ENCODE results near the gene CCDC171. TPM values are rescaled to one million over a fixed set of nuclear protein-coding genes. Genes with fewer than 3 reads are reported as not detected.
A peak's percentile ranks its signal among the peaks of the same experiment; 100 is the strongest.

The CCDC171 gene
- total RNA-seq, 1 donor from 2014 or later, result 2.9 TPM

GRCh38 chr9:15618540-15619331, 65.9 kb downstream of the CCDC171 start:
- no peak for DNase-seq
- TF ChIP-seq, protein P1, sequence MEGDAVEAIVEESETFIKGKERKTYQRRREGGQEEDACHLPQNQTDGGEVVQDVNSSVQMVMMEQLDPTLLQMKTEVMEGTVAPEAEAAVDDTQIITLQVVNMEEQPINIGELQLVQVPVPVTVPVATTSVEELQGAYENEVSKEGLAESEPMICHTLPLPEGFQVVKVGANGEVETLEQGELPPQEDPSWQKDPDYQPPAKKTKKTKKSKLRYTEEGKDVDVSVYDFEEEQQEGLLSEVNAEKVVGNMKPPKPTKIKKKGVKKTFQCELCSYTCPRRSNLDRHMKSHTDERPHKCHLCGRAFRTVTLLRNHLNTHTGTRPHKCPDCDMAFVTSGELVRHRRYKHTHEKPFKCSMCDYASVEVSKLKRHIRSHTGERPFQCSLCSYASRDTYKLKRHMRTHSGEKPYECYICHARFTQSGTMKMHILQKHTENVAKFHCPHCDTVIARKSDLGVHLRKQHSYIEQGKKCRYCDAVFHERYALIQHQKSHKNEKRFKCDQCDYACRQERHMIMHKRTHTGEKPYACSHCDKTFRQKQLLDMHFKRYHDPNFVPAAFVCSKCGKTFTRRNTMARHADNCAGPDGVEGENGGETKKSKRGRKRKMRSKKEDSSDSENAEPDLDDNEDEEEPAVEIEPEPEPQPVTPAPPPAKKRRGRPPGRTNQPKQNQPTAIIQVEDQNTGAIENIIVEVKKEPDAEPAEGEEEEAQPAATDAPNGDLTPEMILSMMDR (IDR thresholded peaks at IDR 0.05), result no peak
- intact Hi-C loops (cut with DNase I), result no loop called here

DNA sequence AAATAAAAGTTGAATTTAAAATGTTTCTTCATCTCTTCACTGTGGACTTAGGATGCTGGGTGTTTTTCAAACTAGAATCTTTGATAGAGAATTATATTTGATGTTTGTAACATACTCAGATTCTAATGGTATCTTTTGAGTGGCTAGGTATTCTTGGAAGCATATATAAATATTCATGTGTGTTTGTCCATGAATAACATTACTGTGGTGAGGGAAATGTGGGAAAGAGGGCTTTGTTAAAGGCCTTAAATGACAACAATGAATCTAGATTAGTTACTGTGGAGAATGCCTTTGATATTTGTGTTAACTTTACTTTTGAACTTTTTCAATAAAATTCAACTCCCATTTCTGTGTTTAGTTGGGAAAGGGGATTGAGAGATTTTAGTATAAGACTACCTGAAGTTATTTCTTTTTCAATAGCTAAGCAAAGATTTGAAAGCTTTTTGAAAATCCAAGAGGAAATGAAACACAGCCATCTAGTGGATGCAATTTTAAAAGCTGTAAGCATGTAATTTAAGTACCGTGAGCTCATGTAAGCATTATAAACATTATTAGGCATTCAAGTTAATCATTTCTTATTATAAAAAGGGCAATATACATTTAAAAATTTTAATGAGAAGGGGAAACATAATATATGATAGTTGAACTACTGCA, 69.6 kb downstream of the CCDC171 start:
- H3K9me3 ChIP-seq, result no peaks in the 10 kb centered on the region
- H3K27ac ChIP-seq, result no peak overlapping the region
- no peak for DNase-seq
- H3K4me3 ChIP-seq, result no peak overlapping the region
- no peak for ATAC-seq
- no peaks in the 10 kb centered on the region for H3K27me3 ChIP-seq (ENCODE audit: low read depth)
- intact Hi-C loops (cut with DNase I), result no loop called here
- TF ChIP-seq, protein P1 (IDR thresholded peaks at IDR 0.05), result peak; percentile 16
- no peaks in the 10 kb centered on the region for H3K36me3 ChIP-seq
- H3K4me1 ChIP-seq, result no peaks in the 10 kb centered on the region

More at GRCh38 chr9:15618540-15619331, 65.9 kb downstream of the CCDC171 start:
- Histone ChIP-seq H3K4me1 (no peaks in the 10 kb centered on the region), H3K4me3 (peak overlapping the region; percentile 28), H3K27me3 (ENCODE audit: low read depth) (no peaks in the 10 kb centered on the region), H3K9me3 (no peaks in the 10 kb centered on the region), H3K36me3 (no peaks in the 10 kb centered on the region), H3K27ac (no peak overlapping the region)
- ATAC-seq, result peak; percentile 56 to 65

DNA sequence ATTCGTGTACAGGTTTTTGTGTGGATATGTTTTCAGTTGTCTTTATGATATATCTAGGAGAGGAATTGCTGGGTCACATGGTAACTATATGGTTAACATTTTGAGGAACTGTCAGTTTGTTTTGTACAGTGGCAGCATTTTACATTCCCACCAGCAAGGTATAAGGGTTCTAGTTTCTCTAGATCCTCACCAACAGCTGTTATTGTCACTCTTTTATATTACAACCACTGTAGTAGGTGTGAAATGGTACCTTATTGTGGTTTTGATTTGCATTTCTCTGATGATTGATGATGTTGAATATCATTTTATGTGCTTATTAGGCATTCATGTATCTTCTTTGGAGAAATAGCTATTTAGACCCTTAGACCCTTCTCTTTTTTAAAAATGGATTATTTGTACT, 82.9 kb downstream of the CCDC171 start:
- no peak overlapping the region for H3K27ac ChIP-seq
- no peaks in the 10 kb centered on the region for H3K9me3 ChIP-seq
- intact Hi-C loops (cut with DNase I), result no loop called here
- H3K36me3 ChIP-seq, result no peaks in the 10 kb centered on the region
- H3K27me3 ChIP-seq (ENCODE audit: low read depth), result no peaks in the 10 kb centered on the region
- no peak overlapping the region for H3K4me3 ChIP-seq
- no peak for ATAC-seq
- no peaks in the 10 kb centered on the region for H3K4me1 ChIP-seq
- TF ChIP-seq, protein P1 (IDR thresholded peaks at IDR 0.05), result no peak
- DNase-seq, result no peak

DNA sequence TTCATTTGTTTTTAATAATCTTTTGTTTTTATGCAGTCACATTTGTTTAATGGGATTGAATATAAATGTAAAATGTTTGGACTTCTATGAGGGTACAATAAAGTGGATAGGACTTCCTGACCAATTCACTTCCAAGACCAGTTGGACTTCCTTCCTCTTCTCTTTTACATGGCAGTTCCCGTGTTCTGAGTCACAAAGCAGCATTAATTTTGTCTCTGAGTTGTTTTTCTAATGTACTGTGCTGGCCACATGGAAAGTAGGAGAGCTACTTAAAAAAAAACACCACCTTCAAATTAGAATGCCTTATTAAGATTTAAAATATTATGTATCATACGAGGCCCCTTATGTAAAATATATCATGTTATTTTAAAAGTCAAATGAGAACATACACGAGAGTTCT, 87.3 kb downstream of the CCDC171 start:
- TF ChIP-seq, protein P1 (IDR thresholded peaks at IDR 0.05), result no peak
- no peak overlapping the region for H3K4me3 ChIP-seq
- no peaks in the 10 kb centered on the region for H3K36me3 ChIP-seq

DNA sequence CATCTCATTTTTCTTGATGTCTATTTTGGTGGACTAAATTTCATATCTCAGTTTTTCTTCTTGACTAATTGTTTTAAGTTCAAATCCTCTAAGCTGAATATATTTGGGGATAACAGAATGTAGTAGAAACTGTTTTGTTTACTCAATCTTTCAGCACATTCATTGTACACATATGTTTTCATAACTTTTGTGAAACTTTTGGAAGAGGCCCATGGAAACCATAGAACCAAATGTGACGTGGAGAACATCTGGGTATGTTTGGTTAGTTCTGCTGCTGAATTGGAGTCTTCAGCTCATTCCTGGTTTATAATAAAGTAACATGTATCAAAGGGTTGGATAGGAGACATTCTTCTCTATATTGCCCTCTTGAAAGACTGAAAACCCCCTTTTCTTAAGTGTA, 88.4 kb downstream of the CCDC171 start:
- H3K9me3 ChIP-seq, result no peaks in the 10 kb centered on the region
- no peak for DNase-seq
- TF ChIP-seq, protein P1 (IDR thresholded peaks at IDR 0.05), result no peak
- H3K4me3 ChIP-seq, result no peak overlapping the region
- no peak overlapping the region for H3K27ac ChIP-seq
- intact Hi-C loops (cut with DNase I), result no loop called here
- H3K36me3 ChIP-seq, result no peaks in the 10 kb centered on the region
- no peaks in the 10 kb centered on the region for H3K27me3 ChIP-seq (ENCODE audit: low read depth)
- ATAC-seq, result no peak
- no peaks in the 10 kb centered on the region for H3K4me1 ChIP-seq

More for the DNA sequence above, 87.3 kb downstream of the CCDC171 start:
- no peaks in the 10 kb centered on the region for H3K9me3 ChIP-seq
- no peaks in the 10 kb centered on the region for H3K4me1 ChIP-seq
- H3K27ac ChIP-seq, result no peak overlapping the region
- H3K27me3 ChIP-seq (ENCODE audit: low read depth), result no peaks in the 10 kb centered on the region
- ATAC-seq, result no peak
- DNase-seq, result no peak
- intact Hi-C loops (cut with DNase I), result no loop called here
